ENCODE data around the gene STARD8.

Gene STARD8

DNA sequence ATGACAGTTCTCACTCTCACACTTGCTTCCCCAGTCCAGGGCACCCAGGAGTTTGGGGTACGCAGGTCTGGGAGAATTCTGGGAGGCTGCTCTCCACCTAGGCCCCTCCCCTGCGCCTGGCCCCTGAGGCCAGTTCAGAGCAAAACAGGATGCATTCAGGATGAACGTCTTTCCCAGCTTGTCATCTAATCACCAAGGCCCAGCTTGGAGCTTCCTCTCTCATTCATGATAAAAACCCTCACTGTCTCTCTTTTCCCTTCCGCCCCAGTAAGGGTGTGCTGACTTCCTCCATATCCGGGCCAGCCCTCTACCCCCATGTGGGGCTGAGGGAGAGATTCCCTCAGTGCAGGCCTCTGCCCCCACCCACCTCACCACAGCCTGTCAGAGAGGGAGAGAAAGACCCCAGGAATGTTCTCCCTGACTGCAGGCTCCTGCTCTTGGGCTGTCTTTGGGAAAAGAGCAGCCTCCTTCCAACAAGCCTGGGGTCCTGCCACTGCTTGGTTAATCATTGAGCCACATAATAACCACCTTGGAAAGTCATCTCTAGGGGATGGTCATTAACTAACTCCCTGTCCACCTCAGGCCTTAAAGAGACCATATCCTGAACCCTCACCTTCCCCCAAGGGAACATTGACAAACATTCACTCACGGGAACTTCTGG is 50.1 kb downstream of the STARD8 start:
- no peaks in the 10 kb centered on the region for H3K9me3 ChIP-seq (ENCODE audit: insufficient read depth, low read length)
- H4K20me1 ChIP-seq (ENCODE audit: insufficient read depth, low read length): no peaks in the 10 kb centered on the region

DNA sequence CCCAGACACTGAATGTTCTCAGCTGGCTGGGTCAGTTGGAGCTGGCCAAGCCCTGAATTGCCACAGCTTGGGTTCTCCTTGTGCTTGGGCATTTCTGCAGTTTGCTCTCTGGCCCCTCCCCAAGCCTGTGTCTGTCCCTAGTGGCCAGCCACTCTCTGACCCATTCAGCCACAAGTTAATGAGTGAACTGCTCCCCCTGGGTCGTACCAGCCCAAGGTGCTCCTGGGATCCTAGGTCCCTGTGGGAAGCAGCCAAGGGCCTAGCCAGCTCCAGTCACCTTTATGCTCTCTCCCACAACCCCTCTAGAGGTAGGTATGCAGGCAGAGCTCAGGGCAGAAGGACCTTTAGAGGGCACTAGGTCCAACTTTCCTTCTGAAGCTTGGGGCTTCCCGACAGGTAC is 51.5 kb downstream of the STARD8 start:
- H3K27ac ChIP-seq (ENCODE audit: low read length): no peak overlapping the region
- H3K79me2 ChIP-seq (ENCODE audit: low read length): no peaks in the 10 kb centered on the region

More for the DNA sequence above, 50.1 kb downstream of the STARD8 start:
- Histone ChIP-seq H3K79me2 (ENCODE audit: low read length) (no peaks in the 10 kb centered on the region), H3K36me3 (replicated peaks; ENCODE audit: low read depth, low read length) (no peaks in the 10 kb centered on the region), H3K27me3 (ENCODE audit: low read depth, low read length) (peaks cover 12% of the 10 kb centered on the region), H2AFZ (ENCODE audit: low read depth, low read length) (no peak overlapping the region), H3K9ac (ENCODE audit: low read length) (no peak overlapping the region), H3K4me1 (ENCODE audit: low read length) (peaks cover 6% of the 10 kb centered on the region; the same call in 1 of the 2 replicates), H3K27ac (ENCODE audit: low read length) (no peak overlapping the region), H3K4me2 (ENCODE audit: low read length) (no peak overlapping the region), H3K4me3 (ENCODE audit: low read length) (no peak overlapping the region)
- no peak for TF ChIP-seq EZH2phosphoT487 (IDR thresholded peaks at IDR 0.05; ENCODE audit: low read depth)
- TF ChIP-seq, protein P1, sequence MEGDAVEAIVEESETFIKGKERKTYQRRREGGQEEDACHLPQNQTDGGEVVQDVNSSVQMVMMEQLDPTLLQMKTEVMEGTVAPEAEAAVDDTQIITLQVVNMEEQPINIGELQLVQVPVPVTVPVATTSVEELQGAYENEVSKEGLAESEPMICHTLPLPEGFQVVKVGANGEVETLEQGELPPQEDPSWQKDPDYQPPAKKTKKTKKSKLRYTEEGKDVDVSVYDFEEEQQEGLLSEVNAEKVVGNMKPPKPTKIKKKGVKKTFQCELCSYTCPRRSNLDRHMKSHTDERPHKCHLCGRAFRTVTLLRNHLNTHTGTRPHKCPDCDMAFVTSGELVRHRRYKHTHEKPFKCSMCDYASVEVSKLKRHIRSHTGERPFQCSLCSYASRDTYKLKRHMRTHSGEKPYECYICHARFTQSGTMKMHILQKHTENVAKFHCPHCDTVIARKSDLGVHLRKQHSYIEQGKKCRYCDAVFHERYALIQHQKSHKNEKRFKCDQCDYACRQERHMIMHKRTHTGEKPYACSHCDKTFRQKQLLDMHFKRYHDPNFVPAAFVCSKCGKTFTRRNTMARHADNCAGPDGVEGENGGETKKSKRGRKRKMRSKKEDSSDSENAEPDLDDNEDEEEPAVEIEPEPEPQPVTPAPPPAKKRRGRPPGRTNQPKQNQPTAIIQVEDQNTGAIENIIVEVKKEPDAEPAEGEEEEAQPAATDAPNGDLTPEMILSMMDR (IDR thresholded peaks at IDR 0.05; ENCODE audit: low read depth, low read length): no peak

DNA sequence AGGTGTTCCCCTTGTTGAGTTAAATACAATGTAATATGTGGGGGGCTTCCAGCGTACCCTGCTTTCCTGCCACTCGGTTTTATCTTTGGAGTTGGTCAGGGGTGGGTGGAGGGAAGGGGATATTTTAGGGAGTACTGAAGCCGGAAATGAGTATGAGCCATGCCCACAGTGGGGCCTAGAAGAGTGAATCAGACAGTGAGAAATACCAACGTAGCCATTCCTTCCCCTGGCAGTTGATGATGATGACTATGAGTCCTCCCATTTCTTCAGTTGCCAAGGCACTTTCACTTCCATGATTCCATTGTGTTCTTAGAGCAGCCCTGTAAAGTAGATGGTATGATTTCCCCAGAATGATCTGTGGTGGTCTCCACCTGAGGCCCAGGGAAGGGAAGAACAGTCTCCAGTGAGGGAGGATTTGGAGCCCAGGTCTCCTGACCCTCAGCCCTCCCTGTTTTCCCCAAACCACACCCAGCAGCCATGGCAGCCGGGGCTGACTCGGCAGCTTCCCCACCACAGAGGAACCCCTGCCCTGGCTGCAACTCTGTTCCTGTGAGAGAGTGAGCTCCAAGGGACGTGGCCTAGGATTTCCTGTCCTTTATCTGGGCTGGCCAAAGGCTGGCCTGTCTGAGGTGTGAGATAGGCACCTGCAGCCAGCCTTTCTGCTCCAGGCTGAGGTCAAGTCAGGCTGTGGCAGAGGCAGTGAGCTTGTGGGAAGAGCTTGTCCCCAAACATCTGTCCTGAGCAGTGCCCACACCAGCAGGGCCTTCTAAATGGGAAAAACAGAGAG is 52.7 kb downstream of the STARD8 start:
- no peaks in the 10 kb centered on the region for H3K79me2 ChIP-seq (ENCODE audit: low read length)
- H3K9ac ChIP-seq (ENCODE audit: low read length): no peak overlapping the region
- no peaks in the 10 kb centered on the region for H3K36me3 ChIP-seq (replicated peaks; ENCODE audit: low read depth, low read length)
- no peaks in the 10 kb centered on the region for H3K4me1 ChIP-seq (ENCODE audit: low read length)
- H3K27ac ChIP-seq (ENCODE audit: low read length): no peak overlapping the region
- peaks cover 4% of the 10 kb centered on the region; the same call in 1 of the 2 replicates for H3K27me3 ChIP-seq (ENCODE audit: low read depth, low read length)
- no peaks in the 10 kb centered on the region for H4K20me1 ChIP-seq (ENCODE audit: insufficient read depth, low read length)
- TF ChIP-seq EZH2phosphoT487 (IDR thresholded peaks at IDR 0.05; ENCODE audit: low read depth): no peak
- TF ChIP-seq, protein P1 (IDR thresholded peaks at IDR 0.05; ENCODE audit: low read depth, low read length): no peak
- no peak overlapping the region for H3K4me3 ChIP-seq (ENCODE audit: low read length)
- H3K4me2 ChIP-seq (ENCODE audit: low read length): no peak overlapping the region
- no peak overlapping the region for H2AFZ ChIP-seq (ENCODE audit: low read depth, low read length)
- no peaks in the 10 kb centered on the region for H3K9me3 ChIP-seq (ENCODE audit: insufficient read depth, low read length)

More for the DNA sequence above, 51.5 kb downstream of the STARD8 start:
- H3K9me3 ChIP-seq (ENCODE audit: insufficient read depth, low read length): no peaks in the 10 kb centered on the region
- no peak overlapping the region for H3K9ac ChIP-seq (ENCODE audit: low read length)
- no peak for TF ChIP-seq EZH2phosphoT487 (IDR thresholded peaks at IDR 0.05; ENCODE audit: low read depth)
- TF ChIP-seq, protein P1 (IDR thresholded peaks at IDR 0.05; ENCODE audit: low read depth, low read length): no peak
- H3K4me1 ChIP-seq (ENCODE audit: low read length): peaks cover 6% of the 10 kb centered on the region; the same call in 1 of the 2 replicates
- H3K36me3 ChIP-seq (replicated peaks; ENCODE audit: low read depth, low read length): no peaks in the 10 kb centered on the region
- peaks cover 12% of the 10 kb centered on the region for H3K27me3 ChIP-seq (ENCODE audit: low read depth, low read length)
- H3K4me3 ChIP-seq (ENCODE audit: low read length): no peak overlapping the region
- H3K4me2 ChIP-seq (ENCODE audit: low read length): no peak overlapping the region
- H4K20me1 ChIP-seq (ENCODE audit: insufficient read depth, low read length): no peaks in the 10 kb centered on the region
- H2AFZ ChIP-seq (ENCODE audit: low read depth, low read length): no peak overlapping the region

- Histone ChIP-seq H3K4me1 (ENCODE audit: low read length) (no peaks in the 10 kb centered on the region), H4K20me1 (ENCODE audit: insufficient read depth, low read length) (no peaks in the 10 kb centered on the region), H3K4me3 (ENCODE audit: low read length) (no peak overlapping the region), H3K27ac (ENCODE audit: low read length) (no peak overlapping the region), H3K4me2 (ENCODE audit: low read length) (no peak overlapping the region), H3K9me3 (ENCODE audit: insufficient read depth, low read length) (no peaks in the 10 kb centered on the region), H3K9ac (ENCODE audit: low read length) (no peak overlapping the region), H3K79me2 (ENCODE audit: low read length) (no peaks in the 10 kb centered on the region), H2AFZ (ENCODE audit: low read depth, low read length) (no peak overlapping the region), H3K27me3 (ENCODE audit: low read depth, low read length) (no peaks in the 10 kb centered on the region), H3K36me3 (replicated peaks; ENCODE audit: low read depth, low read length) (no peaks in the 10 kb centered on the region)
- no peak for TF ChIP-seq EZH2phosphoT487 (IDR thresholded peaks at IDR 0.05; ENCODE audit: low read depth)
- TF ChIP-seq, protein P1 (IDR thresholded peaks at IDR 0.05; ENCODE audit: low read depth, low read length): no peak
Observed at GRCh38 chrX:68703369-68703768, 55.9 kb downstream of the STARD8 start.

All from OCI-LY3 (cell line).